ENCODE measurements around the gene TMIGD1. TPM values are rescaled to one million over a fixed set of nuclear protein-coding genes. Genes with fewer than 3 reads are reported as not detected.

The TMIGD1 gene
- total RNA-seq, 1 donor from 2014 or later = not detected

DNA sequence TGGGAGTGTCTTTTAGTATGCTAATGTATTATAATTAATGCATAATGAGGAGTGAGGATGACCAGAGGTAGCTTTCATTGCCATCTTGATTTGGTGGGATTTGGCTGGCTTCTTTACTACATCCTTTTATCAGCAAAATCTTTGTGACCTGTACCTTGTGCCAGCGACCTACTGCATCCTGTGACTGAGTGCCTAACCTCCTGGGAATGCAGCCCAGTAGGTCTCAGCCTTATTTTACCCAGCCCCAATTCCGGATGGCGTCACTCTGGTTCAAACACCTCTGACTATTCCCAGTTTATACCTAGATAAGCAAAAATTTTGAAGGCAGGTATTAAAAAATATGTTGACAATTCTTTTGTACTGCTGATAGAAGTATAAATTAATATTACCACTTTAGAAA, 31.6 kb downstream of the TMIGD1 start:
- Mint-ChIP-seq H3K9me3 (ENCODE audit: unreplicated experiment) (no peaks in the 10 kb centered on the region), H3K4me3 (ENCODE audit: unreplicated experiment) (no peak overlapping the region), H3K27ac (ENCODE audit: unreplicated experiment) (no peak overlapping the region), H3K4me1 (ENCODE audit: low read depth, unreplicated experiment) (no peaks in the 10 kb centered on the region), H3K27me3 (ENCODE audit: low read depth, unreplicated experiment) (peaks cover 7% of the 10 kb centered on the region), H3K36me3 (ENCODE audit: low read depth, unreplicated experiment) (no peaks in the 10 kb centered on the region)
- no peak overlapping the region for H3K4me2 ChIP-seq (ENCODE audit: low read length)
- TF ChIP-seq, protein P1, sequence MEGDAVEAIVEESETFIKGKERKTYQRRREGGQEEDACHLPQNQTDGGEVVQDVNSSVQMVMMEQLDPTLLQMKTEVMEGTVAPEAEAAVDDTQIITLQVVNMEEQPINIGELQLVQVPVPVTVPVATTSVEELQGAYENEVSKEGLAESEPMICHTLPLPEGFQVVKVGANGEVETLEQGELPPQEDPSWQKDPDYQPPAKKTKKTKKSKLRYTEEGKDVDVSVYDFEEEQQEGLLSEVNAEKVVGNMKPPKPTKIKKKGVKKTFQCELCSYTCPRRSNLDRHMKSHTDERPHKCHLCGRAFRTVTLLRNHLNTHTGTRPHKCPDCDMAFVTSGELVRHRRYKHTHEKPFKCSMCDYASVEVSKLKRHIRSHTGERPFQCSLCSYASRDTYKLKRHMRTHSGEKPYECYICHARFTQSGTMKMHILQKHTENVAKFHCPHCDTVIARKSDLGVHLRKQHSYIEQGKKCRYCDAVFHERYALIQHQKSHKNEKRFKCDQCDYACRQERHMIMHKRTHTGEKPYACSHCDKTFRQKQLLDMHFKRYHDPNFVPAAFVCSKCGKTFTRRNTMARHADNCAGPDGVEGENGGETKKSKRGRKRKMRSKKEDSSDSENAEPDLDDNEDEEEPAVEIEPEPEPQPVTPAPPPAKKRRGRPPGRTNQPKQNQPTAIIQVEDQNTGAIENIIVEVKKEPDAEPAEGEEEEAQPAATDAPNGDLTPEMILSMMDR (IDR thresholded peaks at IDR 0.05; ENCODE audit: insufficient read depth, low read depth, low read length) = no peak
- H3K79me2 ChIP-seq (ENCODE audit: insufficient read depth, low read length) = no peaks in the 10 kb centered on the region
- no peak overlapping the region for H2AFZ ChIP-seq (ENCODE audit: low read depth, low read length)
- no peaks in the 10 kb centered on the region for H3K27me3 ChIP-seq (ENCODE audit: insufficient read depth, low read length)
- DNase-seq (ENCODE audit: low read depth) (no peak), FAIRE-seq (no peak)
- H3K27ac ChIP-seq (ENCODE audit: low read depth, low read length) = no peak overlapping the region
- no peaks in the 10 kb centered on the region for H4K20me1 ChIP-seq (ENCODE audit: insufficient read depth, low read length)
- no peak overlapping the region for H3K9ac ChIP-seq (ENCODE audit: low read length)
- H3K4me1 ChIP-seq (ENCODE audit: insufficient read depth, low read length) = no peaks in the 10 kb centered on the region
- H3K36me3 ChIP-seq (ENCODE audit: insufficient read depth, low read length) = no peaks in the 10 kb centered on the region
- no peaks in the 10 kb centered on the region for H3K9me3 ChIP-seq (ENCODE audit: insufficient read depth, low read depth, low read length)
- H3K4me3 ChIP-seq (ENCODE audit: insufficient read depth, low read depth, low read length) = no peak overlapping the region

DNA sequence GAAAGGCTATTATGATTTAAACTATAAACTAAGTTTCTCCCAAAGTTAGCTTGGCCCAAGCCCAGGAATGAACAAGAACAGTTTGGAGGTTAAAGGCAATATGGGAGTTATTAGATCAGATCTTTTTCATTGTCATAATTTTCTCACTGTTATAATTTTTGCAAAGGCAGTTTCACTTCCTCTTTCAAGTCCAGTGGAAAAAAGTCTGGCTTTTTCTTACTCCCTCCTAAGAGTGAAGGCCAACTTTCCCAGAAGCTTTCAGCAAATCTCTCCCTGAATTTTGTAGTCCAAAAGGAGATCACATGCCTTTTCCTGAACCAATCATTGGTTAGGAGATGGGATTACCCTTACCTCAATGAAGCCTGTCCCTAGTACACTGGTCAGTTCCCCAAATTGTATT, 33.0 kb downstream of the TMIGD1 start:
- H3K9me3 ChIP-seq (ENCODE audit: insufficient read depth, low read depth, low read length) = no peaks in the 10 kb centered on the region
- Mint-ChIP-seq H3K36me3 (ENCODE audit: low read depth, unreplicated experiment) (no peaks in the 10 kb centered on the region), H3K4me3 (ENCODE audit: unreplicated experiment) (no peak overlapping the region), H3K27ac (ENCODE audit: unreplicated experiment) (no peak overlapping the region), H3K4me1 (ENCODE audit: low read depth, unreplicated experiment) (no peaks in the 10 kb centered on the region), H3K9me3 (ENCODE audit: unreplicated experiment) (no peaks in the 10 kb centered on the region), H3K27me3 (ENCODE audit: low read depth, unreplicated experiment) (peaks cover 11% of the 10 kb centered on the region)
- no peaks in the 10 kb centered on the region for H3K4me1 ChIP-seq (ENCODE audit: insufficient read depth, low read length)
- H3K79me2 ChIP-seq (ENCODE audit: insufficient read depth, low read length) = no peaks in the 10 kb centered on the region
- H4K20me1 ChIP-seq (ENCODE audit: insufficient read depth, low read length) = no peaks in the 10 kb centered on the region
- H3K4me3 ChIP-seq (ENCODE audit: insufficient read depth, low read depth, low read length) = no peak overlapping the region
- DNase-seq (ENCODE audit: low read depth) (no peak), FAIRE-seq (no peak)
- H3K4me2 ChIP-seq (ENCODE audit: low read length) = no peak overlapping the region
- TF ChIP-seq, protein P1 (IDR thresholded peaks at IDR 0.05; ENCODE audit: insufficient read depth, low read depth, low read length) = no peak
- no peak overlapping the region for H3K27ac ChIP-seq (ENCODE audit: low read depth, low read length)
- H2AFZ ChIP-seq (ENCODE audit: low read depth, low read length) = no peak overlapping the region
- no peak overlapping the region for H3K9ac ChIP-seq (ENCODE audit: low read length)
- H3K27me3 ChIP-seq (ENCODE audit: insufficient read depth, low read length) = no peaks in the 10 kb centered on the region
- H3K36me3 ChIP-seq (ENCODE audit: insufficient read depth, low read length) = no peaks in the 10 kb centered on the region

DNA sequence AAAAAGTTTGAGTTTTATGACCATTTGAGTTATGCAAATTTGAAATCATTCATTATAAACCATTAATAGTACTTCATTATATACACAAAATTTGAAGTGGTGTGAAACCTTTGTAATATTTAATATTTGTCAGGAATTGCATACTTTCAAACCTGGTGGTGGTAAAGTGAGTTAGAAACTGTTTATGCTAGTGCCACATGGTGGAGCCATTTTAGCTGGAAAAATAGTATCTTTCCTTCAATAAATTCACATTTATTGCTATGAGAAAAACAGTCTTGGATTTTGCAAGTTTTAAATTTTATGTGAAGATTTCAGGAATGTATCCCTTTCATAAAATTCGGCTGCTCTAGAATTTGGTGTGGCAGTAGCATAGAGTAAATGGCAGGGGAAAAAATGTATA, 34.9 kb downstream of the TMIGD1 start:
- FAIRE-seq (no peak), DNase-seq (ENCODE audit: low read depth) (no peak)
- H3K27me3 Mint-ChIP-seq (ENCODE audit: low read depth, unreplicated experiment) = peaks cover 13% of the 10 kb centered on the region
- no peaks in the 10 kb centered on the region for H3K4me1 Mint-ChIP-seq (ENCODE audit: low read depth, unreplicated experiment)
- H3K4me3 ChIP-seq (ENCODE audit: insufficient read depth, low read depth, low read length) = no peak overlapping the region
- H3K36me3 ChIP-seq (ENCODE audit: insufficient read depth, low read length) = no peaks in the 10 kb centered on the region
- no peaks in the 10 kb centered on the region for H3K9me3 Mint-ChIP-seq (ENCODE audit: unreplicated experiment)
- no peaks in the 10 kb centered on the region for H3K27me3 ChIP-seq (ENCODE audit: insufficient read depth, low read length)
- no peak overlapping the region for H3K4me3 Mint-ChIP-seq (ENCODE audit: unreplicated experiment)
- no peak overlapping the region for H3K27ac Mint-ChIP-seq (ENCODE audit: unreplicated experiment)
- no peak overlapping the region for H3K9ac ChIP-seq (ENCODE audit: low read length)
- no peaks in the 10 kb centered on the region for H4K20me1 ChIP-seq (ENCODE audit: insufficient read depth, low read length)
- H3K27ac ChIP-seq (ENCODE audit: low read depth, low read length) = no peak overlapping the region
- H3K4me2 ChIP-seq (ENCODE audit: low read length) = no peak overlapping the region
- TF ChIP-seq EZH2 (IDR thresholded peaks at IDR 0.05; ENCODE audit: insufficient read depth, low read length) = no peak
- TF ChIP-seq, protein P1 (IDR thresholded peaks at IDR 0.05; ENCODE audit: insufficient read depth, low read depth, low read length) = peak; percentile 35
- no peaks in the 10 kb centered on the region for H3K9me3 ChIP-seq (ENCODE audit: insufficient read depth, low read depth, low read length)
- no peaks in the 10 kb centered on the region for H3K36me3 Mint-ChIP-seq (ENCODE audit: low read depth, unreplicated experiment)
- no peaks in the 10 kb centered on the region for H3K79me2 ChIP-seq (ENCODE audit: insufficient read depth, low read length)
- H3K4me1 ChIP-seq (ENCODE audit: insufficient read depth, low read length) = no peaks in the 10 kb centered on the region
- no peak overlapping the region for H2AFZ ChIP-seq (ENCODE audit: low read depth, low read length)
